GM19193 (cell line): ENCODE results near the gene SLC16A10.

Experiments used
- POLR2A ChIP-seq: IDR thresholded peaks from 4 replicates; pipeline ENCODE4 v1.6.1; 2011; ENCODE audit not compliant: insufficient read depth, insufficient read length; ENCODE audit errors: extremely low read depth

SLC16A10 gene

GRCh38 chr6:111230351-111231089 lies 143.2 kb downstream of the SLC16A10 start:
- TF ChIP-seq POLR2A, result no peak

GRCh38 chr6:111231090-111231459 lies 143.8 kb downstream of the SLC16A10 start:
- no peak for TF ChIP-seq POLR2A

GRCh38 chr6:111237852-111238251 lies 150.5 kb downstream of the SLC16A10 start:
- TF ChIP-seq POLR2A, result no peak

- TF ChIP-seq POLR2A, result no peak
Observed at GRCh38 chr6:111238464-111239119, 151.3 kb downstream of the SLC16A10 start.

GRCh38 chr6:111239461-111239860 lies 152.2 kb downstream of the SLC16A10 start:
- no peak for TF ChIP-seq POLR2A

GRCh38 chr6:111242452-111242851 lies 155.1 kb downstream of the SLC16A10 start:
- TF ChIP-seq POLR2A, result no peak

- no peak for TF ChIP-seq POLR2A
Observed at GRCh38 chr6:111243095-111243494, 155.8 kb downstream of the SLC16A10 start.

- no peak for TF ChIP-seq POLR2A
Observed at GRCh38 chr6:111248789-111249188, 161.5 kb downstream of the SLC16A10 start.

- no peak for TF ChIP-seq POLR2A
Observed at GRCh38 chr6:111250791-111251354, 163.6 kb downstream of the SLC16A10 start.

- TF ChIP-seq POLR2A, result no peak
Observed at GRCh38 chr6:111252726-111253125, 165.4 kb downstream of the SLC16A10 start.

GRCh38 chr6:111254004-111254778 lies 166.9 kb downstream of the SLC16A10 start:
- no peak for TF ChIP-seq POLR2A

GRCh38 chr6:111254779-111255166 lies 167.5 kb downstream of the SLC16A10 start:
- TF ChIP-seq POLR2A, result no peak

- TF ChIP-seq POLR2A, result no peak
Observed at GRCh38 chr6:111256646-111257045, 169.3 kb downstream of the SLC16A10 start.

GRCh38 chr6:111258010-111258409 lies 170.7 kb downstream of the SLC16A10 start:
- TF ChIP-seq POLR2A, result no peak

- TF ChIP-seq POLR2A, result no peak
Observed at GRCh38 chr6:111258615-111259088, 171.3 kb downstream of the SLC16A10 start.

GRCh38 chr6:111259089-111259831 lies 172.0 kb downstream of the SLC16A10 start:
- peak; percentile 90 for TF ChIP-seq POLR2A
